ENCODE data around the gene MFAP2.

Gene MFAP2

GRCh38 chr1:16980473-16981268 is at the start of gene MFAP2:
Gene MFAP2 (minus strand): TSS chr1:16980620. CDS start chr1:16978273, 2,347 bp downstream.
- no peak for FAIRE-seq

DNA sequence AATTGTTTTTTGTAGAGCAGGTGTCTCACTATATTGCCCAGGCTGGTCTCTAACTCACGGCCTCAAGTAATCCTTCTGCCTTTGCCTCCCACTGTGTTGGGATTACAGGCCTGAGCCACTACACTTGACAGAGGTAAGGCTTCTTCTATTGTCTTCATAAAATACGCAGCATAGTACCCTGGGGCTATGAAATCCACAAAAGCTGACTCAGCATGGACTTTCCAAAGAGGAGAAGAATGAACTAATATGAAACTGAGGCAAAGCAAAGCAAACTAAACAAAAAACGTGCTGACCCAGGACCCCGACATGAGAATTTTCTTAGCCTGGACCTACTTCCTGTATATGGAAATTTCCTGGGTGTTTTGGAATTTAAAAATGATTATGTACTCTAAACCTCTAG is 49.8 kb upstream of the MFAP2 start:
- FAIRE-seq, result no peak

DNA sequence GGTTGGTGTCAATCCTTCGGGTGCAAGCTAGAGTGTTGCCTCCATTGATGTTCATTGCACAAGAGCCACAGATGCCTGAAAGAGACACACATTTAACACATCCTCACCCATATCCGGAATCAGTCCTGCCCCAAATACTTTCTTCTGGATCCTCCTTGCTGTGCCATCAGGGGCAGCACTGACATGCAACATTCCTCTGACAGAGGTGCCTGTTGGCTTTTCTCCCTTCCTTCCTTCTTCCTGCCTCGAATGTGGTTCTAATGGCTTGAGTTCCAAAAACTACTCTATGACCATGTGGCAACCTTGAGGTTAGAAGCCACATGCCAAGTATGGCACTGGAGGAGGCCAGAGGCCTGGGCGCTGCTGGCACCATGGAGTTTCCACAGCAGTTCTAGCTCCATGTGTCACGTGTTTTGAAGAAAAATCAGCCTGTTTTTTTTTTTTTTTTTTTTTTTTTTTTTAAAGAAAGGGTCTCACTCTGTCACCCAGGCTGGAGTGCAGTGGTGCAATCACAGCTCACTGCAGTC is 48.3 kb upstream of the MFAP2 start:
- no peak for FAIRE-seq

- no peak for FAIRE-seq
These were observed 47.5 kb upstream of the MFAP2 start for GRCh38 chr1:17027900-17028299.

DNA sequence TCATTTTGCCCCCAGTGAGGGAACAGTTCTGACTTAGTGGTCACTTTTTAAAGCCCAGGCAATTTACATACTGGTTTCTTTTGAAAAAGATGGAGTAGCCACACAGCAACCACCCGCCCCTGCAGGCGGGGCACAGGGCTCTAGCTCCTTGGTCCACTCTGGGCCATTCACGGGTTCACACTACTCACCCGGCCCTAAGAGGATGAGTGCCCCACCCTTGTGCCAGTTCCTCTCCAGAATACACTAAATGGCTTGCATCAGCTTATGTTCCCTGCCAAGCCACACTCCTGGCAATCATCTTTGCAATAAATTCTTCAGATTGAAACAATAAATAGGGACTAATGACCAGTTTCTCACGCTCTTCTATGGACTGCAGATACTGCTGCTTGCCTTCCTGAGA is 47.0 kb upstream of the MFAP2 start:
- FAIRE-seq, result no peak

- FAIRE-seq, result no peak
These were observed 44.3 kb upstream of the MFAP2 start for GRCh38 chr1:17024721-17025120.

DNA sequence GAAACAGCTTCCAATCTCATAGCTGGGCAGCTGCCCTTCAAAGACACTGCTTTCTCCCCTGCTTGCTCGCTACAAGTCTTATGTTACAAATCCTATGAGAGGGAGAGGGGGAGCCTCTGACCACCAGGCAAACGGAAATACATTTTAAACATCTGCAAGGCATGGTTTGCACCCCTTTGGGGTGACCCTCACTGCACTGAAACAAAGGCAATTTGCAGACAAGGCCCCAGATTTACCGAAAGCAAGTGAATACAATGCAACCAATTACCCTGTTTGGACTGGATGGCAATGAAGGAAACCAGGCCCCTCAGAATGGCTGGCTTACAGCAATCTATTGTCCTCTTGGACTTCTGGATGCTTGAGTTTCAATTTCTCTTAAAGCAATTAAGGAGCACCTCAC is 43.2 kb upstream of the MFAP2 start:
- no peak for FAIRE-seq

GRCh38 chr1:17023102-17023501 is 42.7 kb upstream of the MFAP2 start:
- FAIRE-seq, result no peak

DNA sequence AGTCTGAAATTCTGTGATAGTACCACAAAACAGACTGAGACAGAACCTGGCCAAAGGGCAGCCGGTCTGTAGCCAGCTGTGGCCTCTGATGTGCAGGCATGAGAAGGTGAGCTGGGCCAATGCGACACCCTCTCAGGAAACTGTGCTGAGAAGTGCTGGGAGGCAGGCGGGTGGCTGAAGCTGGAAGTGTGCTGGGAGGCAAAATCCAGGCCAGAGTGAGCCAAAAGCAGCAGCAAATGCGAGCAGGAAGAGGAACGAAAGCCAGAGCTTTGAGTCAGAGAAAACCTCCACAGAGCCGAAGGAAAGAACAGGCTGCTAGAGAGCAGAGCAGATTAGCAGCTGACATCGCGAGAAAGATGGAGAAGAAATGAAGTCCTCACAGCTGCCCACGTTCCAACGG is 41.5 kb upstream of the MFAP2 start:
- no peak for FAIRE-seq

DNA sequence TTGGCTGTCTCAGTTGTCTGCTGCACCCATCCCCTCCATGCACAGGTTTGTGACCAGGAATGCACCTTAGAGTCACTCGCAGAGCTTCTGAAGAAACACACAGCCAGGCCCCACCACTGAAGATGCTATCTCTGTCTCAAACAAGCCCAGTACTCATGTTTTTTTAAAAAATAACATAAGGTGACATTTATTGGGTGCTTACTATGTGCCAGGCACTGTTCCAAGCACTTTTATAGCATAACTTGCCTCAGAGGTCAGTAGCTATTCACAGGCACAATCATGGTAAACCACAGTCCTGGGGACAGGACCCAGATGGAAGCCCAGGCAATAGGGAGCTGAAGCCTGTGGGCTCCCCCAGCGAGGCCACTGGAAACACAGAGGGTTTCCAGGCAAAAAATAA is 40.1 kb upstream of the MFAP2 start:
- no peak for FAIRE-seq

- no peak for FAIRE-seq
These were observed 38.4 kb upstream of the MFAP2 start for GRCh38 chr1:17018849-17019248.

DNA sequence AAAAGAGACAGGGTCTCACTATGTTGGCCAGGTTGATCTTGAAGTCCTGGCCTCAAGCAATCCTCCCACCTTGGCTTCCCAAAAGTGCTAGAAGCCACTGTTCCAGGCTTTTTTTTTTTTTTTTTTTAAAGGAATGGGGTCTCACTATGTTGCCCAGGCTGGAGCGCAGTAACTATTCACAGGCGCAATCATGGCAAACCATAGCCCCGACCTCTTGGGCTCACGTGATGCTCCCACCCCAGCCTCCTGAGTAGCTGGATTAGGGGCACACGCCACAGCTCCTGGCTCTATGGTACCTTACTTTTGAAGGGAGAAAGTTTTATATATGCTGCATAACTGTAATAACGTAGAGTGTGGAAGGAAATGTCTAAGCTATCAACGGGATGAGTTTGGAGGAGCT is 37.0 kb upstream of the MFAP2 start:
- no peak for FAIRE-seq

- FAIRE-seq, result no peak
These were observed 35.9 kb upstream of the MFAP2 start for GRCh38 chr1:17016317-17016661.

DNA sequence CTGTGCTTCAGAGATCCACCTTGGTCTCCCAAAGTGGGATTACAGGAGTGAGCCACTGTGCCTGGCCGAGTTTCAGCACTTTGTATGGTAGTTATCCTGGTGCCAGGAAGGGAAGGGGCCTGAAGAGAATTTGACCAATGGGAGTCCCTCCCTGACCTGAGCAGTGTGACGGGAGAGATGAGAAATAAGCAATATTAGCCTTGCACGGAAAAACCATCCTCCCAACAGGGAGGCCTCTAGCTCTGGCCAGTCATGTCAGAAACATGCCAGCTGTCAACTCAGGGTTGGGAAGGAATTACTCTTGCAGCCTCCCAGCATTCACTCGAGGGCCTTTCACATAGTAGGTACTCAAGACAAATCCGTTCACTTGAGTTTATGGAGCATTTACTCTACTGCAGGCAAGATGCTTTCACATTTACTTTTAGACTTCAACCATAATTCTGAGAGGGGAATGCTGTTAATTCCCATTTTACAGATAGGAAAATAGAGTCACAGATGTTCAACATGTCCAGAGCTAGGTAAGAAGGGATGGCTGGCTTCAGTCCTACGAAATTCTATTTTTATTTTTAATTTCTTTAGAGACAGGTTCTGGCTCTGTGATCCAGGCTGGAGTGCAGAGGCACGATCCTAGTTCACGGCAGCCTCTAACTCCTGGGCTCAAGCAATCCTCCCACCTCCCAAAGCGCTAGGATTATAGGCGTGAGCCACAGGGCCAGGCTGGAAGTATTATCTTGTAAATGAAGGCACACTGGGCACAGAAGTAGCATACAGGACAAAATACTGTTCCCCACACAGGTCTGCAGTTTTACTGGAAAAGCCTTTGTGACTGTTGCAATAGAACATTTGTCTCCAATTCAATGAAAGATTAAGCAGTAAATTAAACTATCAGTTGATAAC is 34.5 kb upstream of the MFAP2 start:
- FAIRE-seq, result no peak

DNA sequence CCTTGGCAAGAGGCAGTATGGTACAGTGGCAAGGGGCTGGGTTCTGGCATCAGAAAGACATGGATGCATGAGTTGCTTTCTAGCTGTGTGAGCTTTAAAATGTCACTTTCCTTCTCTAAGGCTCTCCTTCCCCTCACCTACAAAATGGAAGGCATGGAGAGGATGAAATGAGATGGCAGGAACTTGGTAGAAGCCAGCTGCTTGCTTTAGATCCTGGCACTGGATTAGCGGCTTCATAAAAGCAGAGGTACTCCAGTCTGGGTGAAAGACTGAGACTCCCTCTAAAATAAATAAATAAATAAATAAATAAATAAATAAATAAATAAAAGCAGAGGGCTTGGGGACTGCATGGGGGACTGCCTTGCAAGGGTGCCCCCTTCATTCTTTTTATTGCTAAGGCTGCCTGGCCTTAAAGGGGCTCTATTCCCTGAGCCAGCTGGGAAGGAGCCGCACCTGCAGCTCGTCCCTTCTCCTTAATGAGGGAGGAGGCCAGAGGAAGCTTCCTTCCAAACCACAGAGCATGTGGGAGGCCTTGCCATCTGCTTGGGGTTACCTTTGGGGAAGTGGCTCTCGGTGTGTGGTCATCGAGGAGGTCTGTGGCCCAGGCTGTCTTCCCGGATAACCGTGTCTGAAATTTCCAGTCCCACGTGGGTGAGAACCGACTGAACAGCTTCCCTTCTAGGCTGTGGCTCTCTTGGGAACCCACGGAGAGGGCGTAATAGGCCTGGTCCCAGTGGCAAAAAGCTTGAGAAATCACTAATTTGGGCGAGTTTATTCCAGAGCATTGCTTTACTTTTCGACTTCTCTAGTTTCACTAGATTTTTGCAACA is 33.3 kb upstream of the MFAP2 start:
- FAIRE-seq, result no peak

DNA sequence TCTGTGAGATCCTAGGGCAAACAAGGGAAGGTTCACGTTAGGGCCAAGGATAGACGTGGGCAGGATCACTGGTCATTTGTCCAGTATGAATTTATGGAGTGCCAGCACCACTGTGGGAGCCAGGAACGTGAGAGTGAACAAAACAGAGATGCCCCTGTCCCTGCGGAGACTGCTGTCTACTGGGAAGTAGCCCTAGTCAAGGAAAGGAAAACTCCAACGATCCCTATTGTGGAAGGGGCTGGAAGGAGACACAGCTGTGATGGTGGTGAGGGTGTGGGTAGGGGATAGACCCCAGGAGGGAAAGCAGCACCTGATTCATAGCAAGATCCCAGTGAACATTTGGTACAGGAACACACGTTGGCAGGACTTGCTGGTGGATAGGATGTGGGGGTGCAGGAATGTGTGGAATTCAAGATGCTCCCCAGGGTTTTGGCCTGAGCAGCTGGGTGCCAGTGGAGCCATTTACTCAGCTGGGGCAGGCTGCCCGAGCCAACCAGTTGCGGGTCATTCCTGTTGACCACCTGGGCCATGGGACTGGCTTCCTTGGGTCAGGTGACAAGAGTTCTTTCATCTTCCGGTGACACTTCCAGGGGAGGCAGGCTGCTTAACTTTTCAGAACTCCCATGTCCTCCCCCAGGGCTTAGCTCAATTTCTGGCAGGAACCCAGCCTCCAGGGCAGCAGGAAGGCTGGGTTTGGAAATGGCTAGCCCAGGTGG is 32.5 kb upstream of the MFAP2 start:
- FAIRE-seq, result no peak

- no peak for FAIRE-seq
These were observed 31.3 kb upstream of the MFAP2 start, which contains the start of gene ATP13A2 for GRCh38 chr1:17011439-17012307. Gene ATP13A2 (minus strand): TSS chr1:17011928. CDS start chr1:17011738, 190 bp downstream.

GRCh38 chr1:17011092-17011438 is 30.6 kb upstream of the MFAP2 start:
- no peak for FAIRE-seq

- no peak for FAIRE-seq
These were observed 29.3 kb upstream of the MFAP2 start for GRCh38 chr1:17009706-17010105.

DNA sequence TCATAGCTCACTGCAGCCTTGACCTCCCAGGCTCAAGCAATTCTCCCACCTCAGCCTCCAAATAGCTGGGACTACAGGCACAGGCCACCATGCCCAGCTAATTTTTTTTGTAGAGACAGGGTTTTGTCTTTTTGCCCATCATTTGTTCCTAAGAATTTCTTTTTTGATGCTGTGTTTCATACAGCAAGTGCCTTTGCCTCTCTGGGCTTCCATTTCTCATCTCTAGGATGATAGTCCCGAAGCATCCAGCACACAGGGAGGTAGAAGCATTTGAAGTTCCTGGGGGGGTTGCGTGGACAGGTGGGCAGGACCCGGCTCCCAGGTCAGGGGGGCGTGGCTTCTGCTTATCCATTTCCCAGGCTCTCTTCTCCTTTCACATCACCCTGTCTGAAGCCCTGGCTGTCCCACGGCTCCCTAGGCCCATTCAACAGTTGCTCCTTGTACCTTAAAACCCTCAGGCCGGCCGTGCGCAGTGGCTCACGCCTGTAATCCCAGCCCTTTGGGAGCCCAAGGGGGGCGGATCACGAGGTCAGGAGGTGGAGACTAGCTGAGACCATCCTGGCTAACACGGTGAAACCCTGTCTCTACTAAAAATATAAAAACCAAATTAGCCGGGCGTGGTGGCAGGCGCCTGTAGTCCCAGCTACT is 27.9 kb upstream of the MFAP2 start:
- FAIRE-seq, result no peak

- FAIRE-seq, result no peak
These were observed 26.7 kb upstream of the MFAP2 start for GRCh38 chr1:17007121-17007520.
